Stimulated activated naive CD4-positive, alpha-beta T cell (primary cell): ENCODE measurements around the gene ATXN2.
"Not testable (repeated sequence)": the region's sequence is repeated elsewhere in the genome, so short reads cannot be mapped to it uniquely, and the experiment has no call there.

ENCODE experiments used
- DNase-seq, 6 experiments: peaks; one replicate each; lab custom pipeline; 2025; lab: John Stamatoyannopoulos, UW

The ATXN2 gene

DNA sequence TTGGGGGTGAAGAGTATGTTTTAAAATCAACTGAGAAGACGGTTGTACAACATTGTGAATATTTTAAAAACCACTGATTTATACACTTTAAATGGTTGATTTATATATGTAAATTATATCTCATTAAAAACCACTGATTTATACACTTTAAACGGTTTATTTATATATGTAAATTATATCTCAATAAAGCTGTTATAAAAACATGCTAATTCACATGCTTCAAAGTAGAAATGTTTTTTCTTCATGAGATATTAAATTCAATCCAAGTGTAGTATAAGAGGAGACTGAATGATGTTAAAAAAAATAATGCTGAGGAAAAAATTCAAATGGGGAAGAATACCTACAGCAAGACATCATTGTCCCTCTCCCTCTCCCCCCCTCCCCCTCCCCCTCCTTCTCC is 92.9 kb downstream of the ATXN2 start:
- DNase-seq = no peak

DNA sequence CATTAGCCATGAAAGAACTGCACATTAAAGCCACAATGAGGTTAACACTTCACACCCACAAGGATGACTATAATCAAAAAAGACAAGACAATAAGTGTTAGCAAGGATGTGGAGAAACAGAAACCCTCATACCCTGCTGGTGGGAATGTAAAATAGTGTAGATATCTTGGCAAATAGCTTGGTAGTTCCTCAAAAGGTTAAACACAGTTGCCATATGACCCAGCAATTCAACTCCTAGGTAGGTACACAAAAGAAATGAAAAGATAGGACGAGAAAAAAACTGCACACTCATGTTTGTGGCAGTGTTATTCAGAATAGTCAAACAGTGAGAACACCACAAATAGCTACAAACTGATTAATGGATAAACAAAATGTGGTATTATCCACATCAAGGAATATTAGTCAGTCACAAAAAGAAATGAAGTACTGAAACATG is 93.5 kb downstream of the ATXN2 start:
- DNase-seq = no peak

DNA sequence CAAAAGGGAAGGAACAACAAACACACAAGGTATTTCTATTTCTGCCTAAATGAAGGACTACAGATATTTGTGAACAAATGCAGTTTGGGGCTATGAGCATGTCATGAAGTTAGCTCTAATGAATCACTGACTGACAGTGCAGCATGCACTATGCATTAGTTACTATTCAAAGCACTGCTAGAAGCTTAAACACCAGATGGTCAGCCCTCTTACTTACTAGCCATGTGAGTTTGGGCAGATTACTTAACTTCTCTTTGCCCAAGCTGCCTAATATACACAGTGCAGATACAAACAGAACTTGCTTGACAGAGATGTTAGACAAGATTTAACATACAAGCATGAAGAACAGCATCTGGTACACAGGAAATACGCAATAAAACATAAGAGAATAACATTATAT is 96.0 kb downstream of the ATXN2 start:
- no peak for DNase-seq

DNA sequence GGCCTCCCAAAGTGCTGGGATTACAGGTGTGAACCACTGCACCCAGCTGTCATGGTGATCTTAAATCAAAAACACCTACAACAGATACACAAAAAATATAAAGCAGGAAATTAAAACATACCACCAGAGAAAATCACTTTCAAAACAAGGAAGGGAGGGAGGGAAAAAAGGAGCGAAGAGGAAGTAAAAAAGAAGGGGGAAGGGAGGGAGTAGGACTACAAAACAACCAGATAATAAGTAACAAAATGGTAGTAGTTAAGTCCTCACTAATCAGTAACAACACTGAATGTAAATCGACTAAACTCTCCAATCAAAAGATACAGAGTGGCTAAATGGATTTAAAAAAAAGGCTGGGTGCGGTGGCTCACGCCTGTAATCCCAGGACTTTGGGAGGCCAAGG is 104.4 kb downstream of the ATXN2 start:
- no peak for DNase-seq

DNA sequence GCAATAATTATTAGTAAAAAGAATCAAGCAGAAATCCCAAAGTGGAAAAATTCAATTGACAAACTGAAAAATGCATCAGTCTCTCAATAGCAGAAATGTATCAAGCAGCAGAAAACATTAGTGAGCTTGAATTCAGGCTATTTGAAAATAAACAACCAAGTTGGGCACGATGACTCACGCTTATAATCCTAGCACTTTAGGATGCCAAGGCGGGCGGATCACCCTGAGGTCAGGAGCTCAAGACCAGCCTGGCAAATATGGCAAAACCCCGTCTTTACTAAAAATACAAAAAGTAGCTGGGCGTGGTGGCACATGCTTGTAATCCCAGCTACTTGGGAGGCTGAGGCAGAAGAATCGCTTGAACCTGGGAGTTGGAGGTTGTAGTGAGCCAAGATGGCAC is 106.1 kb downstream of the ATXN2 start:
- DNase-seq = not testable (repeated sequence)

DNA sequence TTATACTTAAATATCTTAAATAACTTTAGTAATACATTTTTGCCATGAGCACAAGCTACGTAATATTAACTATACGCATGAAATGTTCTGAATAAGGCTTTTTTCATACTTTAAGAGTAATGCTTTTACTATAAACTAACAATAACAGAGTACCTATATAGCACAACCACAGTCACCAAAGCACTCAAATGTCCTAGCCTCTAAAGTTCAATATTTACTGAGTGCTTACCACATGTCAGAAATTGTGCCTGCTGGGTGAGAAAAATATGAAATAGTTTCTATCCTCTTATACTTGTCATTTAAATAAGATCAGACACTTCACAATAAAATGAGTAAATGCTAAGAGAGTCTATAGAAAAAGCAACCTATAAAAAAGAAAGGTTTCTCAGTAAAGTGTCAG is 110.3 kb downstream of the ATXN2 start:
- DNase-seq = no peak

DNA sequence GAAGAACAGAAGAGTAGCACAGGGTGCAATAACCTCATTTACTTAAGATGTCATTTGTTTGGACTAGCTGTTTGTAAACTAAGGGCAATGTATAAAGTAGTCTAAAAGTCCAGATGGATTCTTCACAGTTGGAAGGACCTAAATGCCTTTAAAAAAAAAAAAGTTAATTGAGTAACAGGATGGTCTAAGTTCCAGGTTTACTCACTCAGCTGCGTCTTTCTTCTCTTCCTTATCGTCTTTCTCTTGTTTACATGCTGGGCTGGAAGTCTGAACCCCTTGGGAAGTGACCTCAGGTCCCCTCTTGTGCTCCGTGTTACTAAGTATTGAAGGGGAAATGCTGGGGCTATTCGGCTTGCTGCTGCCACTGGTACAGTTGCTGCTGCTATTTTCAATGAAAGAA is 110.8 kb downstream of the ATXN2 start:
- DNase-seq = no peak

DNA sequence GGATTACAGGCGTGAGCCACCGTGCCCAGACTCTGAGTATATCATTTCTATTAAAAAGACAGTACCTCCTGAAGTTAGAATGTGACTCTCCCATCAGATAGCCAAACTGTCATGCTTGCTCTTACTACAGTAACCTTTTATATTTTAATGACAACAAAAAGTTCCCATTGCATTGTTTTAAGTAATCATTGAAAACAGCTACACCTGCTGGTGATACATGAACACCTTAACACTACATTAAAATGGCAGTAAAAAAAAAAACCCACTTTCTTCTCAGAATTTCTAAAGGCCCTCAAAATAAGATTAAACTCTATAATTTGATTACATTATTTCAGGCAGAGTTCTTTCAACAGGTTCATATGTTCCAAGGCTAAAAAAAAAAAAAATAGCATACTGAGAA is 116.7 kb downstream of the ATXN2 start:
- DNase-seq = no peak

DNA sequence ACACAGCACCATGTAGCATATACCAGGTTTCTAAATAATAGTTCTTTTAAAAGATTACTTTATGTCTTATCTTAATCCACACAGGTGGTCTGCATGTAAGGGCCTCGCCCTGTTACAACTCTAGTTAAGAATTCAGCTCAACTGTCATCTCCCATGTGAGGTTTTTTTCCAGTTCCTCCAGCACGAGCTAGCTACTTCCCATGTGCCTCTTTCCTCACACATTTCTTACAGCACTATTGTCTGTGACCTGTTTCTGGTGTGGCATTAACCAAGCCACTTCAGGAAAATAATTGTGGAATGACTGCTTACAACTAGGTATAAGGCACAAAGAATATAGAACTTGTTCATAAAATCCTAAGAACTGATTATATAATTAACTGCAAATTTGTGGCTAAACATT is 127.9 kb downstream of the ATXN2 start:
- DNase-seq = no peak

DNA sequence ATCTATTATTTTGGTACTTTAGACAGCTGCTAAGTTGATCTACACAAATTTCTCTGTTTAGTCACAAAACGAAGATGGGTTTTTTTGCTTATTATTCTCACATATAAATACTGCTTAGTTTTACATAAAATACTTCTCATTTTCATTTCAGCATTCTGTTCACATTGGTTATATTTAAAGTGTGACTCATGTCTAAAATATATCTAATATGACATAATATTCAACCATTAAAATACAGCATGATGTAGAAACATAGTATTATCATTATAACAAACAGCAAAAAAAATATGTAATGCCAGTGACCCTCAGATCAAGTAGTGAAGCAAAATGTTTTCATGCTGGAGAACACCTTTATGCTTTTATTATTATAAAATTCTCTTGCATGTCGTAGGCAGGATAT is 129.7 kb downstream of the ATXN2 start:
- DNase-seq = no peak

DNA sequence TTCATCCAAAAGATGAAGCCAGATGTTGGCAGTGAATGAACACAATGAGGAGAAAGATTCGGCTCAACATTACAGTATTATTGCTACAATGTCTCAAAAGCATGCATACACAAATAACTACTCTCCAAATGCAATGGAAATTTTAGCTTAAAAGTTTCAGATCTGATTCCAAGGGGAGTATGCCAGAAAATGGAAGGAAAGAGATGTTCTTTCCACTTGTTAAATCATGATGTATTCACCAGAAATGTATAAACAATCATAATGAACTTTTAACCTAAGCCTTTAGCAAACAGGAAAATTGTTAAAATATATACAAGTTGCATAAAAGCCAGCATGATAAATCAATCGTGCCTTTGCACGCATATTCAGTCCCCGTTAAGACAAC is 131.3 kb downstream of the ATXN2 start:
- no peak for DNase-seq

DNA sequence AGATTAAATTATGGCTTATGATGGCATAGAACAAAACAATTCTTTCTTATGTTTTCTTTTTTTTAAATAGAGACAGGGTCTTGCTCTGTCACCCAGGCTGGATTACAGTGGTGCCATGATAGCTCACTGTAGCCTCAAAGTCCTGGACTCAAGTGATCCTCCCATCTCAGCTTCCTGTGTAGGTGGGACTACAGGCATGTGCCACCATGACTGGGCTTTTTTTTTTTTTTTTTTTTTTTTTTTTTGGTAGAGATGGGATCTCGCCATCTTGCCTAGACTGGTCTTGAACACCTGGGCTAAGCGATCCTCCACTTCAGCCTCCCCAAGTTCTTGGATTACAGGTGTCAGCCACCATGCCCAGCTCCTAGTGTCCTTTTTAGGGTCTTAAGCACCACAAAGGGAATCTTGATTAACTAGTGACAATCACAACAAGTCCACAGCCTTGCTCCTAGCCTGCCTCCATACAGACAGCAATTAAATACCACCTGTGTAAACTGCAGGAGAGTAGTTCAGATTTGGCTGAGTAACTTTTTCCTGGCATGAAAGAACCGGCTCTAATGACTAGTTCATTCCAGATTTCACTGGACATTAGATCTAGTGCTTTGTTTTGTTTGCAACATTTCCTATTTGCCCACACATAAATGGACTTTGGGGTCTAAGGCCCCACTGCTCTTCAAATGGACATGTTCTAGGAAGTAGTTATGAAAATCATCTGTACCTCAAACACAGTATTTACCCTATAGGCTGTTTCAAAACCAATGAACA is 131.8 kb downstream of the ATXN2 start:
- DNase-seq = no peak

DNA sequence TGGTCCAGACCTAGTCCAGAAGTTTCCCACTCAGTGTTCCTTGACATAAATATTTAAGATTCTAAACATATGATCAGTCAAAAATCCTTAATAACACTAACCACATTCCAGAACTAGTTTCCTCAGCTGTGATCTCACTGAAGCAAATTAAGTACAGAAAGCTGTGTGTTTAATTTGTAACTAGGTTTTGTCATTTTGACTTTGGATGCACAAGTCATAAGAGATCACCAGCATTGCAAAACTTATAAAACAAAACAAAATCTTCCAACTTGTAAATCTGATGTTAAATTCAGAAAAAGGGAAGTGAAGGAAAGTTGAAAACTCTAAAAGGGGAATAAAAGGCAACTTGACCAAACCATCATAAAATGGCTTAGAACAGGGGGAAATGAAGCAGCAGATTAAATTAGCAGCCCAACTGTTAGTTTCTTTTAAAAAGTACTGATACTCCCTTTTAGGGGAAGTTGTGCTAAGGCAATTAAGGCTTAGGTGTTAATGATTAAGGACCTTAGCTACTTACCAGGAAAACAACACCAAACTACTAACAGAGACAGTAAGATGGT is 136.8 kb downstream of the ATXN2 start:
- DNase-seq = no peak

DNA sequence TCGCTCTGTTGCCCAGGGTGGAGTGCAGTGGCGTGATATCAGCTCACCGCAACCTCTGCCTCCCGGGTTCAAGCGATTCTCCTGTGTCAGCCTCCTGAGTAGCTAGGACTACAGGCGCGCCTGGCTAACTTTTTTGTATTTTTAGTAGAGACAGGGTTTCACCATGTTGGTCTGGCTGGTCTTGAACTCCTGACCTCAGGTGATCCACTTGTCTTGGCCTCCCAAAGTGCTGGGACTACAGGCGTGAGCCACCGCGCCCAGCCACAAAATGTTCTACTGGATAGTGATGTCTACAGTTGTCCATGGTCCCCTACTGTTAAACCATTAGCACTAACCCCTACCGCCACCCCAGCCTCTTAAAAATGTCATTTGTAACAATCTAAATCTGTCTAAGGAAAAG is 139.0 kb downstream of the ATXN2 start:
- not testable (repeated sequence) for DNase-seq

DNA sequence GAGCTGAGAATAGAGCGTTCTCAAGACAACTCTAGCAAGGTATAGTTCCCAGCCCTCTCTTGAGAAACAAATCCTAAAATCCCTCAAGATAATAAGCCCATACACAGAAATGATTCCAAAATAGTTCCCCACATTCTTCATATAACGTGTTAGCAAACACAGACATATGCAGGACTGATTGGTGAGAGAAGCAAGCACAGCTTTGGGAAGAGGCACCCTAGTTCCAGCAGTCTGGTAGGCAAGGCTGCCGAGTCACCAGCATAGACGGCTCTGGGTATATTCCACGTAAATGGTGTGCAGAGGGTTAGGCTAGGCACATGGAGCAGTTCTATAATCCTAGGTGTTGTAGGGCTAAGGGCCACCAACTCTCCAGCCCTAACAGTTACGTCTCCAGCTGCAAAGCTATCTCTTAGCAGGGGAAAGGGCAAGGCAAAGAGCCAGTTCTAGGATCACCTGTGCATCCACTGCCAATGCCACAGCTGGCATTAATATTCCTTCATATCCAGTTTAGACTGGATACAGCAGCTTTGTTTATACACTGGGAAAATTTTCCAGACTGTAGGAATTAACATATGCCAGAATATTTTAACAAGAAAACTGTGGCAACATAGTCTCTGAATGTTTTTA is 140.5 kb downstream of the ATXN2 start:
- no peak for DNase-seq

DNA sequence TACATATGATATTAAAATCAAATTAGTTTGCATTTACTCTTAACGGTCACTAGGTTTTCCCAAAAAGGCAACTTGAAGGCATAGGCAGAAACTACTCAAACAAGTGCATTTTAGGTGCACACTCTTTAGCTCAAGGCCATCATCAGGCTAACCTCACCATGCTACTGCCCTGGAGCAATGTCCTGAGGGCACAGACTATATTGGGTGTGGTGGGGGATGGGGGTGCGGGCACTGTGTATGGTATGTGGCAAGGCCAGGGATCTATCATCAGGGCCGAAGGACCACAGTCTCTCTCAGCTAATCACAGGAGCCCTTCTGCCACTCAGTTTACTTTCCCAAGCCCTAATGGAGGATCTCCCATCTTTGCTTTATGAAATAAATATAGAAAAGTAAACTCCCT is 141.5 kb downstream of the ATXN2 start:
- no peak for DNase-seq

DNA sequence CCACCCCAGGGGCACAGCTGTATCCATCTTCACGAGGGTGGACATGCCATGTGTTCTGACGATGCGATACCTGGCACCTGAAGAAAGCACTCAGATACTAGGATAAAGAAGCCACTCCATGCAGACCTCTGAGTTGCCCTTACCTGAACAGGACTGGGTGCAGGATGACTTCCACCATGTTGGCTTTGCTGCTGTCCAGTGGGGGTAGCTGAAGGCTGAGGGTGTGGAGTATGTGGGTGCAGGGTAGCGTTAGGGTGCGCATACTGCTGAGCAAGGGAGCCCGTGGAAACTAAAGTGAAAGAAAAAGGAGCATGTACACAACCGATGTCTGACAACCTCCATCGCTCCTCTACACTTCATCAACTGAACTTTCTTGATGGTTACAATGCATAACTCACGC is 142.0 kb downstream of the ATXN2 start:
- DNase-seq = no peak

DNA sequence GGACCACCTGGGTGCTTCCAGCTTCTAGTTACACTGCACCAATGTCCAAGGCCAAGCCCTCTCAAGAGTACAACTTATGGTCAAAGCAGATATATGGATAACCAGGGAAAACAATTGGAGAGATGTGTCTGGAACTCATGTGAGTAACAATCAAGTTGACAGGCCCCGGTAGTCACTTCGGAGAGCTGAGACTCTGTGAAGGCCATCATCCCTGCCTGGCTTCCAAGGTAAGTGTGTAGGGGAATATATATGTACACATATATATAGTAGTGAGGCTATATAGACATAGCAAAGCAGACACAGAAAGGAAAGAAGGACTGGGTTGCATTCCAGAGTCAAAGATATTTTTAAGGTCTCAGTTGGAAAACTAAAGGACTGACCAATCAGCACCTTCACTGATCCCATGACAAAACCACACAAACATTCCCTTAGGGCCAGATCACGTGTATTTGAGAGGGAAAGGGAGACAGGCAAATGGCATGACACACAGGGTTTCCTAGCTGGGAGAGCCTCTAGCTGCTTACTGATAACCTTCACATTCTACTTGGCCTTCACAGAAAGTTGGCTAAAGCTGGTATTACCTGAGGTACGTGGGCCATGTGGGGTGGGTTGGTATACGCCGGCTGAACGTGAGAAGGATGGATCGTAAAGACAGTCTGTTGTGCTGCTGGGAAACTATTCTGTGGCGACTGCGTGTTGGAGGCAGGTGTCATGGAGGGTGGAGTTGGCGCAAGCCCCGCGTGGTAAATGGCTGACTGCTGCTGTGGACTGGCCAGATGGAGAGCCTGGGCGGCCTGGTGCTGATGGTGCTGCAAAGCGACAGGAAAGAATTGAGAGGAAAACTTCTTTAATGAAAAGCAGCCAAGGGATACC is 143.4 kb downstream of the ATXN2 start:
- DNase-seq = no peak

DNA sequence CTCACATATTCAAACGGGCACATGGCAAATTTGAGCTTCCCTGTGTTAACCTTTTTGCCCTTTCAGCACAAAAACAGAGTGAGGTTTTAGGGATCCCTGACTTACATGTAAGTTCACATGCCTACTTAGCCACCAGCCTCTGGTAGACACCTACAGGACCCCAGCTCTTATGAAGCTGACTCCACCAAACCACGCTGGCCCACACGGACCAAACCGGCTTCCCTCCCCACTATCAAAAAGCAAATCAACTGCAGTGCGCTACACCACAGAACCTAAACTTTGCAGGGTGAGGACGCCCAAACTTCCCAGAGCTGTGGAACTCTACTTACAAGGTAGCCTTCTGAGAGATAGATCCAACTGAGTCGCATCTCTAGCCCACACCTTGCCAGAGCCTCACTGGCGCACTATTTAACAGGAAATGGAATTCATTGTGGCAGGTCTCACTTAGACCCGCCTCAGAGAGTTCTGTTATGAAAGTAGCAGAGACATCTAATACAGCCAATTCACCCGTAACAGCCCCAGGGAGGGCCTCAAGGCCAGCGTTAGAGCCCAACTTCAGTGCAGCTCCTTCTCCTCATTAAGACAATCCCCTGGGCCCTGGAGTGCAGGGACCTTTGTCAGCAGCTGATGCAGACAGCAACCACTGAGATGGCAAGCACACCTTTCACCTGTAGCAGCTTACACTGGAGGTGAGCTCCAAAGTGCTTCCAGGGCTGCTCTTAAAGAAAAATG is 144.2 kb downstream of the ATXN2 start:
- no peak for DNase-seq

DNA sequence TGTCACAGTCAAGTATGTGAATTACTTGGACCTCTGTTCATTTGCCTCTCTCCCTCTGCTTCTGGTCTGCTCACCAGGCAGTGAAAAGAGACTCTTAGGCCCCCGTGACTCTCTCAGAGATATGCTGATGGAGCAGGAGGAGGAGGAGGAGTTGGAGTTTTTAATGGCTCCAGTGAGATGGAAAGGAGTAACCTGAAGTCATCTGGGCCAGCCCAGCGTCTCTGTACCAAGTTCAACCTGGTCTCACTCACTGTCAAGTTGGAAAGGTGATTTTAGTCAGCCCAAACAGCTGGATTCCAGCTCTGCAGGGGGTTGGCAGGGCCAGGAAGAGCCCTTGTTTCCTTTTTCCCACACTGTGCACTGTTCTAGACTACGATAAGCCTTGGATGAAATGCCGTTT is 144.8 kb downstream of the ATXN2 start:
- DNase-seq = no peak

DNA sequence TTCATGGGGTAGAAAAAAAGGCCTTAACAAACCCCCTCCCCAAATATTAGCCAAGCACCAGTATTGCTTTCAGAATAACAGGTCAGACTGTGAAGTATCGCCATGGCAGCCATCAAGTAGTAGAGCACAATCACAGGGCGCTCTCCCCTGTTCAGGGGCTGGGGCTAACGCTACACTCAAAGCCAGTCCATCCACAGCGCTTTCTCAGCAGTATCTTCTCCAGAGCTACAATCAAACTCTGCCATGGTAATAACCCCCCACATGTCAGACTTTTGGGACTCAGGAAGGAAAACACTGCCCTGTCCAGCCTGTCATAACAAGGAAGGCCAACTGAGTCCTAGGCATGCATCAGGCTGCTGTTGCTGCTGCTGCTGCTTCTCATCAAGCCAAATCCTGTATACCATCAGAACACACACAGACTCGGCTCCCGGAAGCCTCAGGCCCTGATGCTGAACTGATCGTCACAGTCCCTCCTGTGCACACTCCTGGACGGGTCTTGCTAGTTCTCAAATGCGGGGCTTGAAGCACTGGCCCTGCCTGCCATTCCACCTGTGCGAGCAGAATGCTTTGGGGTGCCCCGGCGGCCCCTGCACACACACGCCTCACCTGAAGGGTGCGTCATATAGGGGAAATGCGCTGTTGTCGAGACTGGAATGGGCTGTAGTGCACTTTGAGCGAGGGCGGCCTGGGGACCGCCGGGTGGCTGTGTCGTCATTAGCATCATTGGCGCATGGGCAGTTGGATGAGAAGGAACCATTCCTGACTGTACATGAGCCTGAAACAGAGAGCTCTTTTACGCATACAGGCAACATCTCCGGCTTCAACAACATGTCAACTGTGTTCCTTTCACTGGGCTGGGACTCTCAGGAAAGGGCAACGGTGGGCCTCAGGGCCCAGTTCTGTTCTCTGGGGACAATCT is 145.8 kb downstream of the ATXN2 start:
- no peak for DNase-seq
